ENCODE results near the gene ZNF710.
A peak's percentile ranks its signal among the peaks of the same experiment; 100 is the strongest.

GRCh38 chr15:89999676-90000185, 1.4 kb upstream of the ZNF710 start:
- TF ChIP-seq POLR2A (IDR thresholded peaks at IDR 0.05) (no peak), POLR2AphosphoS5 (IDR thresholded peaks at IDR 0.05; ENCODE audit: insufficient read depth in 1 of 2, low read depth in 1 of 2) (peak in 1 of 2 donors; percentile 64)
- TF ChIP-seq, protein P1, sequence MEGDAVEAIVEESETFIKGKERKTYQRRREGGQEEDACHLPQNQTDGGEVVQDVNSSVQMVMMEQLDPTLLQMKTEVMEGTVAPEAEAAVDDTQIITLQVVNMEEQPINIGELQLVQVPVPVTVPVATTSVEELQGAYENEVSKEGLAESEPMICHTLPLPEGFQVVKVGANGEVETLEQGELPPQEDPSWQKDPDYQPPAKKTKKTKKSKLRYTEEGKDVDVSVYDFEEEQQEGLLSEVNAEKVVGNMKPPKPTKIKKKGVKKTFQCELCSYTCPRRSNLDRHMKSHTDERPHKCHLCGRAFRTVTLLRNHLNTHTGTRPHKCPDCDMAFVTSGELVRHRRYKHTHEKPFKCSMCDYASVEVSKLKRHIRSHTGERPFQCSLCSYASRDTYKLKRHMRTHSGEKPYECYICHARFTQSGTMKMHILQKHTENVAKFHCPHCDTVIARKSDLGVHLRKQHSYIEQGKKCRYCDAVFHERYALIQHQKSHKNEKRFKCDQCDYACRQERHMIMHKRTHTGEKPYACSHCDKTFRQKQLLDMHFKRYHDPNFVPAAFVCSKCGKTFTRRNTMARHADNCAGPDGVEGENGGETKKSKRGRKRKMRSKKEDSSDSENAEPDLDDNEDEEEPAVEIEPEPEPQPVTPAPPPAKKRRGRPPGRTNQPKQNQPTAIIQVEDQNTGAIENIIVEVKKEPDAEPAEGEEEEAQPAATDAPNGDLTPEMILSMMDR (IDR thresholded peaks at IDR 0.05) = no peak
